DND-41 (cell line): Measurements from ENCODE around the gene SNRPB2.

Source experiments
- CTCF ChIP-seq: IDR thresholded peaks from 2 replicates; pipeline ENCODE4 v1.5.1; 2012; ENCODE audit warnings: borderline replicate concordance, low read length, moderate library complexity, mild to moderate bottlenecking; ENCODE audit not compliant: poor library complexity, severe bottlenecking; ENCODE audit errors: extremely low read depth
- EZH2 ChIP-seq: IDR thresholded peaks from 3 replicates; pipeline ENCODE4 v1.6.1; 2012; ENCODE audit warnings: borderline replicate concordance, low read depth, mild to moderate bottlenecking, moderate library complexity, low read length, inconsistent platforms; ENCODE audit not compliant: severe bottlenecking

DNA sequence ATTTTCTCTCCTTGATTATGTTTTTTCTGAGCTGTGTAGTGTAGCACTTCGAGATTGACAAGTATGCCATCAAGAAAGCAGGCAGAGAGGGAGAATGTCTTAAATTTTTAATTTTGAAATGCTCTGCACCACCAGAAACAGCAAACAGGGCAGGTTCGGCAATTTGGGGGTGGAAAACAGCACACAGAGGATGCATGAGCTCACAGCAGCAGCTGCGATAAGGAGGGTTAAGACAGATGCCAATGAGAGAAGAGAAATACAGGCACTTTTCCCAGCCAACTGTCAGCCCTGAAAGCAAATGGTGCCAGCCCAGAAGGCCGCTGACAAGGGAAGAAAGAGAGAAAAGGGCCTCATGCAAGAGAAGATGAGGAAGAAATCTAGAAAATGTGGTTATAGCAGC is 15.1 kb upstream of the SNRPB2 start:
- TF ChIP-seq CTCF (no peak), EZH2 (no peak)
